ENCODE results near the gene ADGRE1.

Gene ADGRE1

DNA sequence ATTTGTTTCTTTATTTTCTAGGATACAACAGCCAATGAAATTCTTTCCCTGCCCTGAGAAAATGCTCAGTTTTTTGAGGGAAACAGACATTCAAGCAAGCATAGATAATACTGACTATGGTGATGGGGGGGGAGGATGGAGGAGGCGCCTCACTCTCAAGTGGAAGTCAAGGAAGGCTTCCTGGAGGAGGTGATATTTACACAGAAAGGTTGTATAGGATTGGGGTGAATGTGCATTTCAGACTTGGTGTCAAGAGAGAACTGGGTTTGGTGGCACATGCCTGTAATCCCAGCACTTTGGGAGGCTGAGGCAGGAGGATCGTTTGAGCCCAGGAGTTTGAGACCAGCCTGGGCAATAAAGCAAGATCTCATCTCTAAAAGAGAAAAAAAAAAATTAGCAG lies 12.2 kb upstream of the ADGRE1 start:
- no peak for DNase-seq (ENCODE audit: low read depth)

DNA sequence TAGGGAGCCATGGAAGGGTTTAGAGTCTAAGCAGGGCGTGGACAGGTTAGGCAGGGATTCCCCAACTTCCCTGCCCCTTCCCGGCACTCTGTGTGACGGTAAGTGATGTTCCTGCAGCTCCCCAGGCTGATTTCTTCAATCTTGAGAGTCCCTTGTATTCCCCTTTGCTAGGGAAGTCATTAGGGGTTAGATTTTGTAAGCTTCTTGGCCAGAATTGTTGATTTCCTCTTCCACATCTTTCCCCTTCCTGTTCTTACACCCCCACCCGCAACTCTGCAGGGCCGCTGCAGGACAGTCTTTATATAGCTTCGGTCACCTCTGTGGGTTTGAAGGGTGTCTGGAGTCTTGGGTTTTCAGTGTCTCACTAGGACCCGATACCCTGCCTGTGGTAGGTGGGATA lies 10.6 kb upstream of the ADGRE1 start:
- no peak for DNase-seq (ENCODE audit: low read depth)

- no peak for DNase-seq (ENCODE audit: low read depth)
These were observed 9.6 kb upstream of the ADGRE1 start for GRCh38 chr19:6877766-6878165.

DNA sequence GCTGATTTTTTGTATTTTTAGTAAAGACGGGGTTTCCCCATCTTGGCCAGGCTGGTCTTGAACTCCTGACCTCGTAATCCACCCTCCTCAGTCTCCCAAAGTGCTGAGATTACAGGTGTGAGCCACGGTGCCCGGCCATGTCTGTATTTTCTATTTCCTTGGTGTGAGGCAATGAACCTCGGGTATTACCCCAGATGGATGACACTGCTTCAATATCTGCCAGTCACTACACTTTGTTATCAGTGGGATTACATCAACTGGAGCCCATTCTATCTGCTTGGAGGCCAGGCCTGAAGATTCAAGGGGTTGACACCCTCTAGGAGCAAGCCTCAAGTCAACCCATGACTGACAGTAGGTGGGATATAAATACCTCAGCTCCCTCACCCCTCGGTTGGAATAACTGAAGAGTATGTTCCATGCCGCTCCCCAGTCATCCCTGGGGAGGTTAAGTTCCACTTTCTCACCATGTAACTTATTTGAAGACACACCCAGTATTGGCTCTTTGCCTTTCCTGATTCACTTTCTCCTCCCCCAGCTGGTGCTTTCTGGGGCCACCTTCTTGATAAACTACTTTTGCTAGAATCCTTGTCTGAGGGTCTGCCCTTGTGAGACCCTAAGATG lies 992 bp upstream of the ADGRE1 start:
- DNase-seq (ENCODE audit: low read depth): no peak

DNA sequence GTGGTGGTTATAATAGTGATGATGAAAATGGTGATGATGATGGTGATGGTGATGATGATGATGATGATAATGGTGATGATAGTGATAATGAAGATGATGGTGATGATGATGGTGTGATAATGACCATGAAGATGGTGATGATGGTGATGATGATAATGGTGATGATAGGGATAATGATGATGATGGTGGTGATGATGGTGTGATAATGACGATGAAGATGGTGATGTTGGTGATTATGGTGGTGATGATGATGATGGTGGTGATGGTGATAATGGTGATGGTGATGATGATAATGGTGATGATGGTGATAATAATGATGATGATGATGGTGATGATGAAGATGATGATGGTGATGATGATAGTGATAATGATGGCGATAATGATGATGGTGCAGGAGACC lies 1.6 kb downstream of the ADGRE1 start:
- no peak for DNase-seq (ENCODE audit: low read depth)

GRCh38 chr19:6890401-6890913 lies 3.1 kb downstream of the ADGRE1 start:
- no peak for DNase-seq (ENCODE audit: low read depth)

DNA sequence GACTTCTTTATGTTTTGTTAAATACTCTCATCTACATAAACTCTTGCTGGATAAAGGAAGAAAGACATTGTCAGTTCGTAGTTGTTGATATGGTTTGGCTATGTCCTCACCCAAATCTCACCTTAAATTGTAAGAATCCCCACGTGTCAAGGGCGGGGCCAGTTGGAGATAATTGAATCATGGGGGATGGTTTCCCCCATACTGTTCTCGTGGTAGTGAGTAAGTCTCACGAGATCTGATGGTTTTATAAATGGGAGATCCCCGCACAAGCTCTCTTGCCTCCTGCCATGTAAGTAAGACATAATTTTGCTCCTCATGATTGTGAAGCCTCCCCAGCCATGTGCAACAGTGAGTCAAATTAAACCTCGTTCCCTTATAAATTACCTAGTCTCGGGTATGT lies 3.6 kb downstream of the ADGRE1 start:
- DNase-seq (ENCODE audit: low read depth): no peak

- no peak for DNase-seq (ENCODE audit: low read depth)
These were observed 4.5 kb downstream of the ADGRE1 start for GRCh38 chr19:6891761-6892385.

DNA sequence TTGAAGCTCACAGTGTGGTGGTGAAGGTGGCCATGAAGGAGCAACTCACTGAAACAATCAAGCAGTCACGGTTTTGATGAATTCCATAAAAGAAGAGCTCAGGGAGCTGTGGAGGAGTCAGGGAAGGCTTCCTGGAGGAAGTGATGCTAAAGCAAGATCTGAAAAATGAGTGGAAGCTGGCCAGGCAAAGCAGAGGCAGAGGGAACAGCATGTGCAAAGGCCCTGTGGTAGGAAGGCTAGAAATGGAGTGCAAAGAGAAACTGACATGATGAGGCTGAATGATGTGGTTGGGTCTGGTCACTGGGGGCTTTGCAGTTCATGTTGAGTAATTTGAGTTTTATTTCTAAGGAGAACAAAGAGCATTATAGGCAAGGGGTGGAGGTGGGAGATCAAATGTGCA lies 6.9 kb downstream of the ADGRE1 start:
- DNase-seq (ENCODE audit: low read depth): no peak

DNA sequence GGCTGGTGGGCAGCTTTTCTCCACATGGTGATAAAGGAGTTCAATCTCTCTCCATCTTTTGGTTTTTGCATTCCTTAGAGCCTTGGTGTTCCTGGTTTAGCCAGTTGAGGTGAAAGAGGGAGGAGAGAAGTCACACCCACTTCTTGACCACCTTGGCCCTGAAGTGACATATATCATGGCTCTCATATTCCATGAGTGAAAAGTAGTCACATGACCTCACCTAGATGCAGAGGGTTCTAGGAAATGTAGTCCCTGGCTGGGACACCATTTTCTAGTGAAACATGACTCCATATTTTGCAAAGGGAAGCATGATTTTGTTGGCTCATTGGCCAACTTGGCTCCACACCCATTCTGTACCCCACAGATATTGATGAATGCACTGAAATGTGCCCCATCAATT lies 16.1 kb downstream of the ADGRE1 start:
- DNase-seq (ENCODE audit: low read depth): no peak

DNA sequence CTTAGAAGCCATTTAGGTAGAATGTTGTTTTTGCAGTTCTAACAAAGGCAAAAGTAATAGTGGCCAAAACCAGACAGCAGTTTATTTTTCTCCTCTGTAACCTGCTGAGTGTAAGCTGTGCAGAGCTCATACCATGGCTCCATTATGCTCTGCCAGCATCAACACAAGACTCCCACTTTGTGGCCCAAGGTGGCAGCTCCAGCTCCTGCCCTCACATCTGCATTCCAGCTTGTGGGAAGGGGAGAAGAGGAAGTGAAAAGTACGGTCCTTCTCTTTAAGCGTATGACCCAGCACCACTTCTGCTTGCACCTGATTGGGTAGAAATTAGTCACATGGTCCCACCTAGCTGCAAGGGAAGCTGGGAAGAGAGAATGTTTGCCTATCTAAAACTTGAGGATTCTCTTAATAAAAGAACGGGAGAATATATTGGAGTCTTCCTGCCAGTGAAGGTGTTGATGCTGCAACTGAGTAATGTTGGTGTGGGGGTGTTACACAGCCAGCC lies 19.2 kb downstream of the ADGRE1 start:
- no peak for DNase-seq (ENCODE audit: low read depth)

DNA sequence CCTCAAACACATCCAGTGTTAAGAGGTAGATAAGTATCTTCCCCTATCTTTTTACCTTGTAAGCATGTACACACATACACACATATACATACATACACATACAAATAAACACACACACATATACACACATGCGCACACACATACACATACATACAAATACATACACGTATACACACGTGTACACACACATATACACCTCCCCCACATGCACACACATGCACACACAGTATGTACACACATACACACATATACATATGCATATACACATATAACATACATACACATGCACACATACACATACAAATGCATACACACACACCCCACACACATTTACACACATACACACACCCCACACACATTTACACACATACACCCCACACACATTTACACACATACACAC lies 24.1 kb downstream of the ADGRE1 start:
- no peak for DNase-seq (ENCODE audit: low read depth)

DNA sequence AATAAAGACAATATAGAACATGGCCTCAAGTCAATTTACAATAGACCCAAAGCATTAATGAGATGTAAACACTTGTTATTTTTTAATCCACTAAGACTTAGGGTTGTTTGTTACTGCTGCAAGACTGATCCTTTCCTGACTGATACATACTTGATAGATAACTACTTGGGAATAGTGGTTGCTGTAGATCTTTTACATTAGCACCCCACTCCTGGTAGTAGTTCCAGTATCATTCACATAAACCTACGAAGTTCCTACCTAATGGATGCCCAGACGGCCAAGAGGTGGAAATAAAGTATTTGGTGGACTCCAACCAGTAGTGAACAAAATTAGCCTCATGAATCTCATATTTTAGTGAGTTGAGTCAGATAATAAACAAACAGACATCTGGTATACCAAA lies 26.9 kb downstream of the ADGRE1 start:
- DNase-seq (ENCODE audit: low read depth): no peak

DNA sequence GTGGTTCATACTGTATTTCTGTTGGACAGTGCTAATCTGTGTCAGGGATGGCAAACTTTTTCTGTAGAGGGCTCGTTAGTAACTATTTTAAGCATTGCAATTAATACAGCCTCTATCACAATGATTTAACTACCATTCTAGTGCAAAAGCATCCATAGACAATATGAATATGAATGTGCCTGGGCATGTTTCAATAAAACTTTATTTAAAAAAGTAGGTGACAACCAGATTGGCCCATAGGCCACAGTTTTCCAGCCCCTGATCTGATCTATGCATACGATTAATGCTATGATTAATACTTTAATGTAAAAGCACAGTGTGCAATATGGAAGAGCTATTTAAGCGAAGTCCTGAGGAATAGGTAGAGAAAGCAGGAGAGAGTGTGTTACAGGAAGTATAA lies 29.6 kb downstream of the ADGRE1 start:
- DNase-seq (ENCODE audit: low read depth): no peak

DNA sequence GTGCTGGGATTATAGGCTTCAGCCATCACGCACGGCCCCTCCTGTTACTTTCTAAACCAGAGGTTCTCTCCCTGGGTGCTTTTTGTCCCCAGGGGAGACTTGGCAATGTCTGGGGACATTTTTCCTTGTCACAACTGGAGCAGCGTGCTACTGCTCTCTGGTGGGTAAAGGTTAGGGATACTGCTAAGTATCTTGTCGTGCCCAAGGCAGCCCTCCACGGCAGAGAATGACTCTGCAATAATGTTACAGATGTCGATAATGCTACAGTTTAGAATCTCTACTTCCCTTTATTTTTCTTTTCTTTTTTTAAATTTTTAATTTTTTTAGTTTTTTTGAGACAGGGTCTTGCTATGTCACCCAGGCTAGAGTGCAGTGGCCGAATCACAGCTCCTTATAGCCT lies 38.0 kb downstream of the ADGRE1 start:
- no peak for DNase-seq (ENCODE audit: low read depth)

GRCh38 chr19:6925801-6926751 lies 38.7 kb downstream of the ADGRE1 start:
- DNase-seq (ENCODE audit: low read depth): no peak

GRCh38 chr19:6930190-6930589 lies 42.8 kb downstream of the ADGRE1 start:
- DNase-seq (ENCODE audit: low read depth): no peak

- DNase-seq (ENCODE audit: low read depth): no peak
These were observed 47.7 kb downstream of the ADGRE1 start for GRCh38 chr19:6935069-6935468.

DNA sequence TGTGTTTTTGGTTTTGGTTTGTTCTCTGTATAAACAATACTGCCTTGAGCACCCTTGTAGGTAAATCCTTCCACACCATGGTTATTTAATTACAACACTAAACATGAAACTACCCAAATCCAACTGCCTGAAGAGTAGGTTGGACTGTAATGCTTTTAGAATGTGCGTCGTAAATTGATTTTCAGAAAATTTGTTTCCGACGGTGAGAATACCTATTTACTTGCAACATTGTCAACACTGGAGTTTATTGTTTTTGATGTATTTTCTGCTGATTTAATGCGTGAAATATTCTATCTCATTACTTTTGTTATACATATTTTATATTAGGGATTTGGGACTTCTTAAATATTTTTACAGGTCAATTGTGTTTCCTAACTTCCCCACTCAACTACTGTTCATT lies 48.2 kb downstream of the ADGRE1 start:
- DNase-seq (ENCODE audit: low read depth): no peak

- DNase-seq (ENCODE audit: low read depth): no peak
These were observed 58.4 kb downstream of the ADGRE1 start for GRCh38 chr19:6945733-6946132.

DNA sequence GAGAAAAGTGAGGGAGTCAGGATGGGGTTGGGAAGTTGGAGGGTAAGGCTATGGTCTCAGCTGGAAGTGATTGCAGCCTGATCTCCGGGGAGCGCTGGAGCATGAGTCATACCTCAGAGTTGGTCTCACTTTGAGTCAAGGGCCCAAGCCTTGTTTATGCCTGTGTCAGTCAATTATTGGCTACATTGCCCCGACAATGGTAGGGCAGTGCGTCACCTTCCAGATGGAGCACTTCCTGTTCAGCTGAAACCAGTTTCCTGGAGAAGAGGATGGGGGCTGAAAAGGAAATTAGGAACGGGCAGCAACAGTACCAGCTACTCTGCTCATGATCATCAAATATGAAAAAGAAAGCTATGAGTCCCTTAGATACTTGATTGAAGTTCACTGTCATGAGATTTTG lies 60.4 kb downstream of the ADGRE1 start:
- no peak for DNase-seq (ENCODE audit: low read depth)

- DNase-seq (ENCODE audit: low read depth): no peak
These were observed 61.5 kb downstream of the ADGRE1 start for GRCh38 chr19:6948884-6949283.

GRCh38 chr19:6952956-6953355 lies 65.6 kb downstream of the ADGRE1 start:
- DNase-seq (ENCODE audit: low read depth): no peak
